ENCODE measurements around the gene CARD10. TPM values are rescaled to one million over a fixed set of nuclear protein-coding genes. Genes with fewer than 3 reads are reported as not detected.

The CARD10 gene
- polyA plus RNA-seq, 1 donor (not counting 4 experiments of a cell fraction or from before 2014, with no cell fraction given): 32.2 TPM

GRCh38 chr22:37516456-37516855, 2.8 kb downstream of the CARD10 start:
- Histone ChIP-seq H3K27me3 (ENCODE audit: control insufficient read depth, extremely low read depth, insufficient read depth, low read length) (no peaks in the 10 kb centered on the region), H3K9ac (ENCODE audit: control insufficient read depth, extremely low read depth, insufficient read depth, low read length) (no peak overlapping the region), H3K36me3 (ENCODE audit: control insufficient read depth in 2 of 2, extremely low read depth in 1 of 2, insufficient read depth in 2 of 2, low read length in 2 of 2) (peaks cover 22 to 45% of the 10 kb centered on the region in 2 experiments), H3K4me2 (ENCODE audit: control insufficient read depth, extremely low read depth, insufficient read depth, low read depth, low read length) (peak overlapping the region; percentile 91), H3K4me3 (ENCODE audit: control insufficient read depth in 2 of 3, extremely low read depth in 1 of 3, insufficient read depth in 2 of 3, low read depth in 1 of 3, low read length in 3 of 3) (peak overlapping the region in 1 of 3 experiments; percentile 29), H2AFZ (ENCODE audit: control insufficient read depth, low read length) (no peak overlapping the region), H3K4me1 (ENCODE audit: control insufficient read depth, extremely low read depth, insufficient read depth, low read length) (peaks cover 39% of the 10 kb centered on the region), H3K9me1 (ENCODE audit: control insufficient read depth, extremely low read depth, insufficient read depth, low read length) (peaks cover 2% of the 10 kb centered on the region), H4K20me1 (ENCODE audit: control insufficient read depth, extremely low read depth, insufficient read depth, low read length) (no peaks in the 10 kb centered on the region), H3K79me2 (ENCODE audit: control insufficient read depth, insufficient read depth, low read length) (peaks cover 72% of the 10 kb centered on the region), H3K27ac (ENCODE audit: control insufficient read depth, insufficient read depth, low read length) (no peak overlapping the region), H3K9me3 (ENCODE audit: control insufficient read depth, low read depth, low read length) (no peaks in the 10 kb centered on the region)
- FAIRE-seq: no peak
- dilution Hi-C loops (cut with MboI; ENCODE audit: extremely low pct_ligation_motif_present, low sequenced_read_pairs): no loop called here
- no peak for DNase-seq (ENCODE audit: low read depth, low spot score)
- TF ChIP-seq CTCF (optimal IDR thresholded peaks at IDR 0.05 in 1 of 3, IDR thresholded peaks at IDR 0.05 in 1 of 3, conservative IDR thresholded peaks at IDR 0.05 in 1 of 3; ENCODE audit: extremely low read depth in 1 of 3, insufficient read depth in 2 of 3, low read length in 3 of 3) (no peak), EZH2 (IDR thresholded peaks at IDR 0.05; ENCODE audit: low read length) (no peak)

- FAIRE-seq: no peak
- Histone ChIP-seq H3K4me3 (ENCODE audit: control insufficient read depth in 2 of 3, extremely low read depth in 1 of 3, insufficient read depth in 2 of 3, low read depth in 1 of 3, low read length in 3 of 3) (no peak overlapping the region), H4K20me1 (ENCODE audit: control insufficient read depth, extremely low read depth, insufficient read depth, low read length) (no peaks in the 10 kb centered on the region), H3K9me1 (ENCODE audit: control insufficient read depth, extremely low read depth, insufficient read depth, low read length) (peaks cover 2% of the 10 kb centered on the region), H3K79me2 (ENCODE audit: control insufficient read depth, insufficient read depth, low read length) (peaks cover 77% of the 10 kb centered on the region), H3K4me1 (ENCODE audit: control insufficient read depth, extremely low read depth, insufficient read depth, low read length) (peaks cover 39% of the 10 kb centered on the region), H3K27me3 (ENCODE audit: control insufficient read depth, extremely low read depth, insufficient read depth, low read length) (no peaks in the 10 kb centered on the region), H3K9ac (ENCODE audit: control insufficient read depth, extremely low read depth, insufficient read depth, low read length) (no peak overlapping the region), H3K36me3 (ENCODE audit: control insufficient read depth in 2 of 2, extremely low read depth in 1 of 2, insufficient read depth in 2 of 2, low read length in 2 of 2) (peaks cover 22 to 46% of the 10 kb centered on the region in 2 experiments), H3K9me3 (ENCODE audit: control insufficient read depth, low read depth, low read length) (no peaks in the 10 kb centered on the region), H2AFZ (ENCODE audit: control insufficient read depth, low read length) (no peak overlapping the region), H3K4me2 (ENCODE audit: control insufficient read depth, extremely low read depth, insufficient read depth, low read depth, low read length) (no peak overlapping the region), H3K27ac (ENCODE audit: control insufficient read depth, insufficient read depth, low read length) (no peak overlapping the region)
- dilution Hi-C loops (cut with MboI; ENCODE audit: extremely low pct_ligation_motif_present, low sequenced_read_pairs): no loop called here
- TF ChIP-seq EZH2 (IDR thresholded peaks at IDR 0.05; ENCODE audit: low read length) (no peak), CTCF (optimal IDR thresholded peaks at IDR 0.05 in 1 of 3, IDR thresholded peaks at IDR 0.05 in 1 of 3, conservative IDR thresholded peaks at IDR 0.05 in 1 of 3; ENCODE audit: extremely low read depth in 1 of 3, insufficient read depth in 2 of 3, low read length in 3 of 3) (no peak)
- DNase-seq (ENCODE audit: low read depth, low spot score): no peak
These were observed 3.3 kb downstream of the CARD10 start for GRCh38 chr22:37515901-37516300.

Data from keratinocyte (primary cell).